ENCODE measurements around the gene PLCB2.

PLCB2 gene

GRCh38 chr15:40296561-40297230, 11.0 kb downstream of the PLCB2 start:
- no peak overlapping the region for H3K4me3 Mint-ChIP-seq
- H3K9me3 Mint-ChIP-seq = peaks cover 10% of the 10 kb centered on the region
- H3K27ac Mint-ChIP-seq = no peak overlapping the region
- no peaks in the 10 kb centered on the region for H3K4me1 Mint-ChIP-seq (ENCODE audit: low read depth)
- DNase-seq (ENCODE audit: low spot score) = no peak
- H3K27me3 Mint-ChIP-seq (ENCODE audit: low read depth) = no peaks in the 10 kb centered on the region
- peaks cover 47% of the 10 kb centered on the region for H3K36me3 Mint-ChIP-seq (ENCODE audit: low read depth)

DNA sequence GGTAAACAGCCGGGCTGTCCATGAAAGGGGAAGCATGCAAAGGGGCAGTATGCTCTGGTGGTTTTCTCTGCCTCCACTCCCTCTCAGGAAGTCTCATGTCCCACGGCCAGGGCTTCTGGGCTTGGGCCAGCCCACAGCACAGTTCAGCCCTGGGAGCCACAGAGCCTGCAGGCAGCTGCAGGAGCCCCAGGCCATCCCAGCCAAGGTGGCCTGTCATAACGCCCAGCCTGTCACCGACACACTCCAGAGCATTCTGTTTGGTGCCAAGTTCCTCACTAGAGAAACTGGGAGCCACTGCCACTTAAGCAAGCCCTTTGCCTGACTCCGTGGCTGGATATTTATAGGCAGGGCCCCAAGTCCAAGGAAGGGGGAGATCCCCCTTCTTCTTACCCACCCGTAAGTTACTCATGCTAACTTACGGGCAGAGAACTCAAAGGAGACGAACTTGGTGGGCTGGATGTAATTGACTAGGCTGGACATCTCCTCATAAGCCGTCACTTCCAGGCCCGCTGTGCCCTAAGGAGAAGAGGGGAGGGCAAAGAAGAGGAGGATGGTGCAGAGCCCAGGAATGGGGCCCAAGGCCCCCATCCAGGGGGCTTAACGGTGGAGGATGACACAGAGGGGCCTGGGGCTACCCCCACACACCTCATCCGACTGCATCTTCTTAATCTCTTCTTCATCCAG, 11.7 kb downstream of the PLCB2 start:
- Mint-ChIP-seq H3K36me3 (ENCODE audit: low read depth) (peaks cover 43% of the 10 kb centered on the region), H3K4me1 (ENCODE audit: low read depth) (no peaks in the 10 kb centered on the region), H3K27me3 (ENCODE audit: low read depth) (no peaks in the 10 kb centered on the region), H3K27ac (no peak overlapping the region), H3K4me3 (no peak overlapping the region), H3K9me3 (peaks cover 10% of the 10 kb centered on the region)
- DNase-seq (ENCODE audit: low spot score) = no peak

GRCh38 chr15:40295297-40295696, 12.4 kb downstream of the PLCB2 start:
- Mint-ChIP-seq H3K36me3 (ENCODE audit: low read depth) (peaks cover 39% of the 10 kb centered on the region), H3K27ac (no peak overlapping the region), H3K9me3 (peaks cover 5% of the 10 kb centered on the region), H3K4me1 (ENCODE audit: low read depth) (no peaks in the 10 kb centered on the region), H3K27me3 (ENCODE audit: low read depth) (no peaks in the 10 kb centered on the region), H3K4me3 (no peak overlapping the region)
- DNase-seq (ENCODE audit: low spot score) = no peak

DNA sequence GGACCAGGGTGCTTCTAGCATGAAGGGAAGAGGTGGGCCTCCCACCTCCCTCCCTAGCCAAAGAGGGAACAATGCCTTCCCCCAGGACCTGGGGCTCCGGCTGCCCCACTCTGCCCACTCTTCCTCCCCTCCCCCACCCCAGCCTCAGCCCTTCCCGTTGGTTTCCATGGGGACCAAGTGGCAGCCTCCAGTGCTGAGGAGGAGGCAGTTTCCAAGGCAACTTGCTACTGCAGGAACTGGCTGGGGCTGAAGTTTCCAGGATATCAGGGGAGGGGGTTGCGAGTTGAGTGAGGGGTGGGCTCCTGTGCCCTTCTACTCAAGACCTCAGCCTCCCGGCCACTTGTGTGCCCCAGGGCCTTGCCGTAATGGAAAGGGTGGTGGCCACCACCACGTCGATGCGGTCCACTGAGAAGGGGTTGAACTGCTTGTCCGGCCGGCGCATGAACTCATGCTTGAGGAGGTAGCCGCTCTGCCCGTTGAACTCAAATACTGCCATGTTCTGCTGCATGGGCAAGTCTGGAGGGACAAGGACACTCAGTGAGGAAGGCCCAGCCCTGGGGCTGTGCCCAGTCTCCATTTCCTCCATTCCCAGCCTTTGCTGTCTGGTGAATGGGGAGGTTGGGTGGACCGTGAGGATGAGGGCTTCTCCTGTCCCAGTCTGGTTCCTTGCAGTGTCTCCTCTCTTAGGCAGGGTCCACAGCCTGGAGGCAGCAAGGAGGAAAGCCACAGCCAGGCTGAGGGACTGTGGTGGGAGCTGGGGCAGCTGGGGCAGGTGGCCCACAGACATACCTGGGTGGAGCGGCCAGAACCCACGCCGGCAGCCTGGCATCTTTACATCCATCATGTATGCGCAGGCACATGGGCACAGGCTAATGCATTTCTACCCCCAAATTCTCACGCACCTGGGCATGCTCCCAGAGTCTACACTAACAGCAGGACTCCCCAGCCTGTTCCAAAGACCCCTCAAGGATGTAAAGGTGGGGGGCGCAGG, 13.5 kb downstream of the PLCB2 start:
- Mint-ChIP-seq H3K36me3 (ENCODE audit: low read depth) (peaks cover 42% of the 10 kb centered on the region), H3K4me1 (ENCODE audit: low read depth) (no peaks in the 10 kb centered on the region), H3K4me3 (no peak overlapping the region), H3K9me3 (no peaks in the 10 kb centered on the region), H3K27ac (no peak overlapping the region), H3K27me3 (ENCODE audit: low read depth) (no peaks in the 10 kb centered on the region)
- DNase-seq (ENCODE audit: low spot score) = no peak

DNA sequence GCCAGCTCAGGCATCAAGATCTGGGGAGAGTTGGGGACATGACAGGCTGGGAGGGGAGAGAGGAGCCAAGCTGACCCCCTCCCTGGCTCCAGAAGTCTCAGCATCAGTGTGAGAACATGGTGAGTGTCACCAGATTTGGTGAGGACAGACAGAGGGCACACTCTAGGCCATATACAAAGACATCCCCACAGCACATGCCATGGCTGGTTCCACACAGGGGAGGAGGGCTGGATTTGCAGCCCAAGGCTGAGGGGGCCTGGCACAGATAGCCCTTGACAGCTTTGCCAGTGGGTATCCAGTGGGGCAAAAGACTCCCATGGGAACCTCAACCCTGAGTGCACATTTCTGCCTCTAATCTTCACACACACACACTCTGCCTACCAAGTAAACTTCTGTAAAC, 14.7 kb downstream of the PLCB2 start:
- no peak for DNase-seq (ENCODE audit: low spot score)
- H3K27ac Mint-ChIP-seq = no peak overlapping the region
- no peaks in the 10 kb centered on the region for H3K4me1 Mint-ChIP-seq (ENCODE audit: low read depth)
- H3K4me3 Mint-ChIP-seq = no peak overlapping the region
- H3K9me3 Mint-ChIP-seq = no peaks in the 10 kb centered on the region
- H3K27me3 Mint-ChIP-seq (ENCODE audit: low read depth) = no peaks in the 10 kb centered on the region
- peaks cover 38% of the 10 kb centered on the region for H3K36me3 Mint-ChIP-seq (ENCODE audit: low read depth)

- DNase-seq (ENCODE audit: low spot score) = no peak
- Mint-ChIP-seq H3K36me3 (ENCODE audit: low read depth) (peaks cover 32% of the 10 kb centered on the region), H3K4me1 (ENCODE audit: low read depth) (no peaks in the 10 kb centered on the region), H3K9me3 (no peaks in the 10 kb centered on the region), H3K27ac (no peak overlapping the region), H3K4me3 (no peak overlapping the region), H3K27me3 (ENCODE audit: low read depth) (no peaks in the 10 kb centered on the region)
Measured at GRCh38 chr15:40292246-40292645, 15.5 kb downstream of the PLCB2 start.

- DNase-seq (ENCODE audit: low spot score) = no peak
- H3K36me3 Mint-ChIP-seq (ENCODE audit: low read depth) = peaks cover 29% of the 10 kb centered on the region
- H3K27ac Mint-ChIP-seq = no peak overlapping the region
- no peak overlapping the region for H3K4me3 Mint-ChIP-seq
- no peaks in the 10 kb centered on the region for H3K4me1 Mint-ChIP-seq (ENCODE audit: low read depth)
- no peaks in the 10 kb centered on the region for H3K9me3 Mint-ChIP-seq
- H3K27me3 Mint-ChIP-seq (ENCODE audit: low read depth) = no peaks in the 10 kb centered on the region
Measured at GRCh38 chr15:40290918-40291574, 16.7 kb downstream of the PLCB2 start.

GRCh38 chr15:40290545-40290917, 17.2 kb downstream of the PLCB2 start:
- Mint-ChIP-seq H3K9me3 (no peaks in the 10 kb centered on the region), H3K4me1 (ENCODE audit: low read depth) (no peaks in the 10 kb centered on the region), H3K36me3 (ENCODE audit: low read depth) (peaks cover 28% of the 10 kb centered on the region), H3K27ac (no peak overlapping the region), H3K27me3 (ENCODE audit: low read depth) (no peaks in the 10 kb centered on the region), H3K4me3 (no peak overlapping the region)
- no peak for DNase-seq (ENCODE audit: low spot score)

GRCh38 chr15:40289140-40289775, 18.5 kb downstream of the PLCB2 start:
- peak overlapping the region; percentile 34 for H3K27ac Mint-ChIP-seq
- no peak for DNase-seq (ENCODE audit: low spot score)
- no peaks in the 10 kb centered on the region for H3K9me3 Mint-ChIP-seq
- H3K4me3 Mint-ChIP-seq = no peak overlapping the region
- H3K4me1 Mint-ChIP-seq (ENCODE audit: low read depth) = no peaks in the 10 kb centered on the region
- peaks cover 2% of the 10 kb centered on the region for H3K27me3 Mint-ChIP-seq (ENCODE audit: low read depth)
- H3K36me3 Mint-ChIP-seq (ENCODE audit: low read depth) = peaks cover 22% of the 10 kb centered on the region

GRCh38 chr15:40287968-40288367, 19.8 kb downstream of the PLCB2 start:
- peaks cover 23% of the 10 kb centered on the region for H3K36me3 Mint-ChIP-seq (ENCODE audit: low read depth)
- H3K27me3 Mint-ChIP-seq (ENCODE audit: low read depth) = peaks cover 12% of the 10 kb centered on the region
- H3K4me1 Mint-ChIP-seq (ENCODE audit: low read depth) = no peaks in the 10 kb centered on the region
- H3K4me3 Mint-ChIP-seq = no peak overlapping the region
- H3K9me3 Mint-ChIP-seq = no peaks in the 10 kb centered on the region
- no peak for DNase-seq (ENCODE audit: low spot score)
- no peak overlapping the region for H3K27ac Mint-ChIP-seq

- no peak overlapping the region for H3K27ac Mint-ChIP-seq
- H3K4me3 Mint-ChIP-seq = no peak overlapping the region
- no peaks in the 10 kb centered on the region for H3K9me3 Mint-ChIP-seq
- peaks cover 12% of the 10 kb centered on the region for H3K27me3 Mint-ChIP-seq (ENCODE audit: low read depth)
- H3K36me3 Mint-ChIP-seq (ENCODE audit: low read depth) = peaks cover 23% of the 10 kb centered on the region
- no peak for DNase-seq (ENCODE audit: low spot score)
- no peaks in the 10 kb centered on the region for H3K4me1 Mint-ChIP-seq (ENCODE audit: low read depth)
Measured at GRCh38 chr15:40287505-40287904, 20.2 kb downstream of the PLCB2 start.

GRCh38 chr15:40286794-40287193, 20.9 kb downstream of the PLCB2 start:
- no peak for DNase-seq (ENCODE audit: low spot score)
- H3K27ac Mint-ChIP-seq = no peak overlapping the region
- H3K9me3 Mint-ChIP-seq = no peaks in the 10 kb centered on the region
- H3K4me3 Mint-ChIP-seq = no peak overlapping the region
- no peaks in the 10 kb centered on the region for H3K4me1 Mint-ChIP-seq (ENCODE audit: low read depth)
- H3K36me3 Mint-ChIP-seq (ENCODE audit: low read depth) = peaks cover 22% of the 10 kb centered on the region
- H3K27me3 Mint-ChIP-seq (ENCODE audit: low read depth) = peaks cover 12% of the 10 kb centered on the region

DNA sequence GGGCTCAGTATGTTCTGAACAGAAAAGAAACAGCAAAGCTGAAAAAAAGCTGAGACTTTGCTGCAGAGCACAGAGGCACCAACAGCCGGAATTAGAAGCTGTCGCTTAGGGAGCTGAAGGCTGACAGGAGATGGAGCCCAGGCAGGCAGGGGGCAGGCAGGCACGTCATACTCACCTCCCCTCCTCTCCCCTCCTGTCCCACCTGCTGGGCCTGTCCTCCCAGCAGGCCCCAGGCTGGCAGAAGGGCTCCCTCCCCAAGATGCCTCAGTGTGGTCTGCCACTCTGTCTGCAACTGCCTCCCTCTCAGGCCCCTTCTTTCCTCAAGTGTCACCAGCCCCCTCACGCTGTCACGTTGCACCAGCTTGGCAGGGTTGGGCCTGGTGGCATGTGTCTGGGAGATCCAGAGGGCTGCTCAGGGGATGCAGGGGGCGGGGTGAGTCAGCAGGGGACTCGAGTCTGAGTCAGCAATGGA, 21.6 kb downstream of the PLCB2 start:
- Mint-ChIP-seq H3K36me3 (ENCODE audit: low read depth) (peaks cover 22% of the 10 kb centered on the region), H3K27ac (no peak overlapping the region), H3K9me3 (no peaks in the 10 kb centered on the region), H3K27me3 (ENCODE audit: low read depth) (peaks cover 14% of the 10 kb centered on the region), H3K4me1 (ENCODE audit: low read depth) (no peaks in the 10 kb centered on the region), H3K4me3 (no peak overlapping the region)
- no peak for DNase-seq (ENCODE audit: low spot score)

All from T-helper 2 cell treated with Interferon-gamma antibody and Interleukin-4, amounts not matched to agents 5 μg/mL and 100 μg/mL, for 36 hours (primary cell).